A673 (cell line): Measurements from ENCODE around the gene CEP95.

Source experiments
- CTCF ChIP-seq: fragments of 300-800, 200-600 bp; sonication (generic); conservative IDR thresholded peaks from 2 replicates; pipeline ENCODE4 v1.5.1; 2017; ENCODE audit warnings: low read depth, mild to moderate bottlenecking, antibody characterized with exemption, low read length, moderate library complexity, mixed read lengths
- EZH2 ChIP-seq: fragments of 200-600 bp; sonication (generic); IDR thresholded peaks from 2 replicates; pipeline ENCODE4 v1.6.1; 2017; ENCODE audit warnings: borderline replicate concordance, low read depth, mild to moderate bottlenecking, mixed read lengths, antibody characterized with exemption, low read length; ENCODE audit not compliant: poor library complexity, severe bottlenecking

- no peak for TF ChIP-seq CTCF
- TF ChIP-seq EZH2, result no peak
These were observed 25.2 kb downstream of the CEP95 start for GRCh38 chr17:64531955-64532371.
